ENCODE data around the gene HSD17B14. TPM values are rescaled to one million over a fixed set of nuclear protein-coding genes. Genes with fewer than 3 reads are reported as not detected.

The HSD17B14 gene
- total RNA-seq, 1 experiment from 2014 or later, result 3.9 TPM

DNA sequence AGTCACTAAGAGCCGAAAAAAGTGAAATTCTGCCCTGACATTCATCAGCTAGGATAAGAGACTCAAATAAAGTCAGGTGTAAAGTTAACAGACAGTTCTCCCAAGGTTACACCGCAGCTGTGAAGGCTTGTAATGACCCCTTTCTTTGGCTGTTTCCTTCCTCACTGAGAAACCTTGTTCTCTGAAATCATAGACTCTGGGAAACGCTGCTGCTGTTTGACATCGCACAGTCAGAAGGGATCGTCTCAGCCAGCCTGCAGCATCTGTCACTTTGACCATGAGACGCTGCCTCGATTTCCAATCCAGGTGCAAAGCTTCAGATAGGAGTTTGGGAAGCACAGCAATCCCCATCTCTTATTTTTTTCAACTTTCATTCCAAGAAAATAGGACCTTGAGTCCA lies 26.1 kb downstream of the HSD17B14 start:
- Histone ChIP-seq H3K9me3 (ENCODE audit: control insufficient read depth in 1 of 2, insufficient read depth in 1 of 2, low read depth in 1 of 2, low read length in 2 of 2) (no peaks in the 10 kb centered on the region), H3K36me3 (ENCODE audit: control insufficient read depth in 1 of 2, insufficient read depth in 2 of 2, low read length in 2 of 2) (peaks cover 0 to 4% of the 10 kb centered on the region in 2 experiments; a peak in 2 of 4 replicates), H3K4me3 (replicated peaks in 1 of 2; ENCODE audit: low read depth in 1 of 2, low read length in 2 of 2) (peak overlapping the region; percentile 56 to 80), H2AFZ (ENCODE audit: low read depth, low read length, poor library complexity, severe bottlenecking) (no peak overlapping the region), H3K79me2 (ENCODE audit: insufficient read depth, low read length) (peaks cover 26% of the 10 kb centered on the region; the same call in 1 of the 2 replicates), H3K27ac (ENCODE audit: low read depth, low read length) (peak overlapping the region; percentile 72), H3K4me1 (ENCODE audit: control insufficient read depth in 1 of 2, insufficient read depth in 2 of 2, low read length in 2 of 2) (peaks cover 16 to 23% of the 10 kb centered on the region in 2 experiments), H4K20me1 (ENCODE audit: insufficient read depth) (no peaks in the 10 kb centered on the region), H3K27me3 (ENCODE audit: insufficient read depth, low read length) (no peaks in the 10 kb centered on the region), H3K9ac (ENCODE audit: low read length) (peak overlapping the region; percentile 82), H3K4me2 (ENCODE audit: low read length) (peak overlapping the region; percentile 79), H3K9me2 (ENCODE audit: insufficient read depth) (no peaks in the 10 kb centered on the region)
- TF ChIP-seq RAD21 (IDR thresholded peaks at IDR 0.05; ENCODE audit: low read depth), result no peak
- TSS peak; percentile 86 for BruUV-seq (replicated peaks)
- intact Hi-C loops (cut with micrococcal nuclease), result no loop called here
- DNase-seq (ENCODE audit: low read depth, low spot score) (no peak), ATAC-seq (no peak)
- ChIA-PET POLR2A (no interaction called here), RAD21 (ENCODE audit: low non-redundant PET in 1 of 2, low total read pairs in 2 of 2, uncharacterized antibody in 2 of 2, unreplicated experiment in 2 of 2) (interaction anchor here in 1 of 2 experiments (1.2 kb wide), 1 partner anchor 15 kb away, joined by 3 read pairs; no protein-coding TSS in a partner anchor), CTCF (interaction anchor here (1.1 to 1.9 kb wide), 4 partner anchors 14 to 183 kb away, joined by 3 to 12 read pairs (median 3); partner anchors contain the start of genes GYS1 and RUVBL2)

DNA sequence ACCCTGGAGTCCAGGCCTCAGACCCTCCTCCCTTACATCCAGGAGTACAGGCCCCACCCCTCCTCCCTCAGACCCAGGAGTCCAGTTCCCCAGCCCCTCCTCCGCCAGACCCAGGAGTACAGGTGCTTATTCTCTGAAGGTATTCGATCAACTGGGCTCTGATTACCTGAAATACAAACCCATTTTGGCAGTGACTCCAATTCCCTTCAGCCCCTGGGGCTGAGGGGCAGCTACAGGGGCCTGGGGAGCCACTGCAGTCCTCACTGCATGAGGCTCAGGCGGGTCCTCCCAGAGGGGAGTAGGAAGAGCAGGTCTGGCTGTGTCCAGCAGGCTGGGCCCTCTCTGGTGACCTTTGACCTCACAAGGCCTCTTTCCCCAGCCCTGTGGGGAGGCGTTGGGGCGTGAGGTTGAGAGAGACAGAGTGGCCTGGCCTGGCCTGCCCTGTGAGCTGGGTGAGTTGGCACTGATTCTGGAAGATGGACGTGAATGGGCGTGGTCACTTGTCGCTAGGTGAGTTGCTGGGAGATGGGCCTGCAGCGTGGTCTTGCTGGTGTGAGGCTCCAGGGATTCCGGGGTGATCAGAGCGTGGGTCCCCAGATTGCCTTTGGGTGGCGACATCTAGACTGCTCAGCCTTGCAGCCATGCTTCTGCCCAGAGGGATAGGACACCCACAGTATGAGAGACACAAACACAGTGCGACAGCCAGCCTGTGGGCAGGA lies 28.5 kb downstream of the HSD17B14 start:
- Histone ChIP-seq H2AFZ (ENCODE audit: low read depth, low read length, poor library complexity, severe bottlenecking) (no peak overlapping the region), H3K27ac (ENCODE audit: low read depth, low read length) (no peak overlapping the region; the same call in 1 of the 2 replicates), H3K9me3 (ENCODE audit: control insufficient read depth in 1 of 2, insufficient read depth in 1 of 2, low read depth in 1 of 2, low read length in 2 of 2) (no peaks in the 10 kb centered on the region), H3K9ac (ENCODE audit: low read length) (no peak overlapping the region), H3K79me2 (ENCODE audit: insufficient read depth, low read length) (peaks cover 26% of the 10 kb centered on the region; the same call in 1 of the 2 replicates), H3K27me3 (ENCODE audit: insufficient read depth, low read length) (no peaks in the 10 kb centered on the region), H4K20me1 (ENCODE audit: insufficient read depth) (no peaks in the 10 kb centered on the region), H3K9me2 (ENCODE audit: insufficient read depth) (no peaks in the 10 kb centered on the region), H3K4me3 (replicated peaks in 1 of 2; ENCODE audit: low read depth in 1 of 2, low read length in 2 of 2) (no peak overlapping the region), H3K4me2 (ENCODE audit: low read length) (no peak overlapping the region), H3K36me3 (ENCODE audit: control insufficient read depth in 1 of 2, insufficient read depth in 2 of 2, low read length in 2 of 2) (peaks cover 0 to 4% of the 10 kb centered on the region in 2 experiments; a peak in 2 of 4 replicates), H3K4me1 (ENCODE audit: control insufficient read depth in 1 of 2, insufficient read depth in 2 of 2, low read length in 2 of 2) (peaks cover 15 to 23% of the 10 kb centered on the region in 2 experiments)
- BruUV-seq (replicated peaks), result no TSS peak
- ChIA-PET POLR2A (no interaction called here), CTCF (interaction anchor here (1.4 kb wide), 1 partner anchor 12 kb away, joined by 13 read pairs; no protein-coding TSS in a partner anchor), RAD21 (ENCODE audit: low non-redundant PET in 1 of 2, low total read pairs in 2 of 2, uncharacterized antibody in 2 of 2, unreplicated experiment in 2 of 2) (no interaction called here)
- intact Hi-C loops (cut with micrococcal nuclease), result no loop called here
- no peak for ATAC-seq
- no peak for DNase-seq (ENCODE audit: low read depth, low spot score)
- TF ChIP-seq FOSL1 (IDR thresholded peaks at IDR 0.05; ENCODE audit: low read depth), result no peak
- no peak for TF ChIP-seq YY1 (IDR thresholded peaks at IDR 0.05; ENCODE audit: extremely low read depth, insufficient replicate concordance, low read depth, low read length)
- no peak for TF ChIP-seq EZH2phosphoT487 (IDR thresholded peaks at IDR 0.05; ENCODE audit: borderline replicate concordance)
- TF ChIP-seq, protein P1, sequence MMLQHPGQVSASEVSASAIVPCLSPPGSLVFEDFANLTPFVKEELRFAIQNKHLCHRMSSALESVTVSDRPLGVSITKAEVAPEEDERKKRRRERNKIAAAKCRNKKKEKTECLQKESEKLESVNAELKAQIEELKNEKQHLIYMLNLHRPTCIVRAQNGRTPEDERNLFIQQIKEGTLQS (IDR thresholded peaks at IDR 0.05), result no peak
- TF ChIP-seq JUND (IDR thresholded peaks at IDR 0.05), result no peak
- TF ChIP-seq POLR2AphosphoS5 (IDR thresholded peaks at IDR 0.05; ENCODE audit: low read depth, low read length), result no peak
- no peak for TF ChIP-seq MAX (IDR thresholded peaks at IDR 0.05)
- no peak for TF ChIP-seq EZH2 (IDR thresholded peaks at IDR 0.05)
- TF ChIP-seq, protein P2, sequence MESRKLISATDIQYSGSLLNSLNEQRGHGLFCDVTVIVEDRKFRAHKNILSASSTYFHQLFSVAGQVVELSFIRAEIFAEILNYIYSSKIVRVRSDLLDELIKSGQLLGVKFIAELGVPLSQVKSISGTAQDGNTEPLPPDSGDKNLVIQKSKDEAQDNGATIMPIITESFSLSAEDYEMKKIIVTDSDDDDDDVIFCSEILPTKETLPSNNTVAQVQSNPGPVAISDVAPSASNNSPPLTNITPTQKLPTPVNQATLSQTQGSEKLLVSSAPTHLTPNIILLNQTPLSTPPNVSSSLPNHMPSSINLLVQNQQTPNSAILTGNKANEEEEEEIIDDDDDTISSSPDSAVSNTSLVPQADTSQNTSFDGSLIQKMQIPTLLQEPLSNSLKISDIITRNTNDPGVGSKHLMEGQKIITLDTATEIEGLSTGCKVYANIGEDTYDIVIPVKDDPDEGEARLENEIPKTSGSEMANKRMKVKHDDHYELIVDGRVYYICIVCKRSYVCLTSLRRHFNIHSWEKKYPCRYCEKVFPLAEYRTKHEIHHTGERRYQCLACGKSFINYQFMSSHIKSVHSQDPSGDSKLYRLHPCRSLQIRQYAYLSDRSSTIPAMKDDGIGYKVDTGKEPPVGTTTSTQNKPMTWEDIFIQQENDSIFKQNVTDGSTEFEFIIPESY (IDR thresholded peaks at IDR 0.05; ENCODE audit: extremely low read depth, insufficient replicate concordance, low read length), result no peak
- TF ChIP-seq, protein P3, sequence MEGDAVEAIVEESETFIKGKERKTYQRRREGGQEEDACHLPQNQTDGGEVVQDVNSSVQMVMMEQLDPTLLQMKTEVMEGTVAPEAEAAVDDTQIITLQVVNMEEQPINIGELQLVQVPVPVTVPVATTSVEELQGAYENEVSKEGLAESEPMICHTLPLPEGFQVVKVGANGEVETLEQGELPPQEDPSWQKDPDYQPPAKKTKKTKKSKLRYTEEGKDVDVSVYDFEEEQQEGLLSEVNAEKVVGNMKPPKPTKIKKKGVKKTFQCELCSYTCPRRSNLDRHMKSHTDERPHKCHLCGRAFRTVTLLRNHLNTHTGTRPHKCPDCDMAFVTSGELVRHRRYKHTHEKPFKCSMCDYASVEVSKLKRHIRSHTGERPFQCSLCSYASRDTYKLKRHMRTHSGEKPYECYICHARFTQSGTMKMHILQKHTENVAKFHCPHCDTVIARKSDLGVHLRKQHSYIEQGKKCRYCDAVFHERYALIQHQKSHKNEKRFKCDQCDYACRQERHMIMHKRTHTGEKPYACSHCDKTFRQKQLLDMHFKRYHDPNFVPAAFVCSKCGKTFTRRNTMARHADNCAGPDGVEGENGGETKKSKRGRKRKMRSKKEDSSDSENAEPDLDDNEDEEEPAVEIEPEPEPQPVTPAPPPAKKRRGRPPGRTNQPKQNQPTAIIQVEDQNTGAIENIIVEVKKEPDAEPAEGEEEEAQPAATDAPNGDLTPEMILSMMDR (IDR thresholded peaks at IDR 0.05 in 2 of 3, conservative IDR thresholded peaks at IDR 0.05 in 1 of 3; ENCODE audit: borderline replicate concordance in 1 of 3, insufficient read depth in 1 of 3, low read depth in 2 of 3, low read length in 2 of 3), result no peak
- TF ChIP-seq POLR2A (IDR thresholded peaks at IDR 0.05; ENCODE audit: borderline replicate concordance, extremely low read depth, insufficient read depth, insufficient read length), result no peak
- no peak for TF ChIP-seq CBX3 (IDR thresholded peaks at IDR 0.05; ENCODE audit: low read depth)
- no peak for TF ChIP-seq SIN3A (IDR thresholded peaks at IDR 0.05; ENCODE audit: low read depth)
- TF ChIP-seq ZNF274 (IDR thresholded peaks at IDR 0.05; ENCODE audit: low read depth, low read length), result no peak
- TF ChIP-seq ZFX (IDR thresholded peaks at IDR 0.05), result no peak

Data from HCT116 (cell line).